Hepatocyte (in vitro differentiated cells): ENCODE data around the gene FAM53B. TPM values are rescaled to one million over a fixed set of nuclear protein-coding genes. Genes with fewer than 3 reads are reported as not detected.

ENCODE experiments used
- DNase-seq: peaks from one replicate; pipeline ENCODE4 v3.0.0-alpha.2; 2016; ENCODE audit warnings: low spot score
- H2AFZ ChIP-seq: fragments of 200-600 bp; sonication (generic); 2 replicates; pipeline ENCODE4 v1.6.0; 2016; ENCODE audit warnings: antibody characterized with exemption, mild to moderate bottlenecking
- H3K27ac ChIP-seq: fragments of 200-600 bp; sonication (generic); 2 replicates; pipeline ENCODE4 v1.5.1; 2016; ENCODE audit warnings: mild to moderate bottlenecking
- H3K27me3 ChIP-seq: fragments of 200-600 bp; sonication (generic); 2 replicates; pipeline ENCODE4 v1.6.1; 2016
- H3K36me3 ChIP-seq: fragments of 200-600 bp; sonication (generic); replicated peaks from 2 replicates; pipeline ENCODE4 v1.5.1; 2016; ENCODE audit warnings: low read depth; ENCODE audit not compliant: insufficient read depth
- H3K4me1 ChIP-seq: fragments of 200-600 bp; sonication (generic); 2 replicates; pipeline ENCODE4 v1.5.1; 2016; ENCODE audit warnings: mild to moderate bottlenecking, moderate library complexity; ENCODE audit not compliant: insufficient read depth
- H3K4me2 ChIP-seq: fragments of 200-600 bp; sonication (generic); 2 replicates; pipeline ENCODE4 v1.6.0; 2016
- H3K4me3 ChIP-seq: fragments of 200-600 bp; sonication (generic); 2 replicates; pipeline ENCODE4 v1.5.1; 2016; ENCODE audit warnings: mild to moderate bottlenecking
- H3K79me2 ChIP-seq: fragments of 200-600 bp; sonication (generic); 2 replicates; pipeline ENCODE4 v1.6.0; 2017; ENCODE audit warnings: mild to moderate bottlenecking
- H3K9me2 ChIP-seq: fragments of 200-600 bp; sonication (generic); replicated peaks from 2 replicates; pipeline ENCODE4 v1.6.0; 2017; ENCODE audit warnings: mild to moderate bottlenecking; ENCODE audit not compliant: insufficient read depth
- H3K9me3 ChIP-seq: fragments of 200-600 bp; sonication (generic); 2 replicates; pipeline ENCODE4 v1.5.1; 2016; ENCODE audit warnings: low read depth, mild to moderate bottlenecking
- H4K20me1 ChIP-seq: fragments of 200-600 bp; sonication (generic); 2 replicates; pipeline ENCODE4 v1.6.0; 2016; ENCODE audit warnings: mild to moderate bottlenecking; ENCODE audit not compliant: insufficient read depth, poor library complexity, severe bottlenecking
- CTCF ChIP-seq: fragments of 200-600 bp; sonication (generic); IDR thresholded peaks from 2 replicates; pipeline ENCODE4 v1.5.1; 2016; ENCODE audit warnings: antibody characterized with exemption, mild to moderate bottlenecking; ENCODE audit not compliant: poor library complexity
- EZH2 ChIP-seq: fragments of 200-600 bp; sonication (generic); IDR thresholded peaks from 2 replicates; pipeline ENCODE4 v1.6.1; 2016; ENCODE audit warnings: antibody characterized with exemption, mild to moderate bottlenecking, borderline replicate concordance
- EZH2phosphoT487 ChIP-seq: fragments of 200-600 bp; sonication (generic); IDR thresholded peaks from one replicate; pipeline ENCODE4 v1.6.1; 2018; ENCODE audit warnings: antibody characterized with exemption, mild to moderate bottlenecking, low read depth, moderate library complexity; ENCODE audit not compliant: unreplicated experiment, severe bottlenecking
- WGBS: methylation state at CpG from one replicate; pipeline ENCODE4 v1.1.6; 2016; ENCODE audit warnings: low lambda C conversion rate; ENCODE audit errors: missing lambda C conversion rate; 5-methylcytosine and 5-hydroxymethylcytosine counted together
- polyA plus RNA-seq: library from polyadenylated mRNA; unstranded; fragments of >200 nt; fragmentation: Nextera tagmentation; extraction: Ambion mirVana; gene quantifications from 2 replicates; pipeline ENCODE4 v1.2.1, GENCODE V29; 2016
- total RNA-seq: library from RNA; depleted of rRNA; stranded (reverse); fragments of >200 nt; gene quantifications from 2 replicates; pipeline ENCODE4 v1.2.3, GENCODE V29; 2014

FAM53B gene
- total and polyA plus RNA-seq, 2 experiments from 2014 or later, result 10.3 to 23.6 TPM

GRCh38 chr10:124650820-124651401 is 93.3 kb downstream of the FAM53B start:
- Histone ChIP-seq H2AFZ (no peak overlapping the region), H3K4me1 (peaks cover 17% of the 10 kb centered on the region), H4K20me1 (no peaks in the 10 kb centered on the region), H3K27me3 (no peaks in the 10 kb centered on the region), H3K27ac (no peak overlapping the region), H3K4me2 (no peak overlapping the region), H3K9me3 (no peaks in the 10 kb centered on the region), H3K9me2 (no peaks in the 10 kb centered on the region), H3K4me3 (no peak overlapping the region), H3K36me3 (no peaks in the 10 kb centered on the region), H3K79me2 (peaks cover 31% of the 10 kb centered on the region)
- DNase-seq, result no peak
- WGBS, result 85% methylated on average over 13 of the region's 13 CpGs
- TF ChIP-seq EZH2 (no peak), CTCF (no peak), EZH2phosphoT487 (no peak)

GRCh38 chr10:124650263-124650662 is 93.9 kb downstream of the FAM53B start:
- Histone ChIP-seq H3K36me3 (no peaks in the 10 kb centered on the region), H2AFZ (no peak overlapping the region), H3K4me1 (peaks cover 21% of the 10 kb centered on the region), H3K4me2 (no peak overlapping the region), H3K27ac (no peak overlapping the region), H3K79me2 (peaks cover 34% of the 10 kb centered on the region), H3K9me2 (no peaks in the 10 kb centered on the region), H3K4me3 (no peak overlapping the region), H3K27me3 (no peaks in the 10 kb centered on the region), H4K20me1 (no peaks in the 10 kb centered on the region), H3K9me3 (no peaks in the 10 kb centered on the region)
- 97% methylated on average over 12 of the region's 12 CpGs for WGBS
- no peak for DNase-seq
- TF ChIP-seq EZH2 (no peak), CTCF (no peak), EZH2phosphoT487 (no peak)

GRCh38 chr10:124649214-124649613 is 95.0 kb downstream of the FAM53B start:
- no peaks in the 10 kb centered on the region for H3K27me3 ChIP-seq
- H3K36me3 ChIP-seq, result no peaks in the 10 kb centered on the region
- H2AFZ ChIP-seq, result no peak overlapping the region
- no peak overlapping the region for H3K4me3 ChIP-seq
- H3K79me2 ChIP-seq, result peaks cover 42% of the 10 kb centered on the region
- H4K20me1 ChIP-seq, result peaks cover under 1% of the 10 kb centered on the region
- H3K4me2 ChIP-seq, result no peak overlapping the region
- peaks cover 21% of the 10 kb centered on the region for H3K4me1 ChIP-seq
- DNase-seq, result no peak
- no peaks in the 10 kb centered on the region for H3K9me2 ChIP-seq
- TF ChIP-seq CTCF, result no peak
- TF ChIP-seq EZH2, result no peak
- 65% methylated on average over 5 of the region's 5 CpGs for WGBS
- H3K9me3 ChIP-seq, result no peaks in the 10 kb centered on the region
- H3K27ac ChIP-seq, result peak overlapping the region; percentile 61

GRCh38 chr10:124648738-124649137 is 95.4 kb downstream of the FAM53B start:
- peaks cover 42% of the 10 kb centered on the region for H3K79me2 ChIP-seq
- peak; percentile 68 for DNase-seq

More at GRCh38 chr10:124648738-124649137, 95.4 kb downstream of the FAM53B start:
- H3K4me3 ChIP-seq, result no peak overlapping the region
- H4K20me1 ChIP-seq, result peaks cover 2% of the 10 kb centered on the region
- no peaks in the 10 kb centered on the region for H3K36me3 ChIP-seq
- no peak for TF ChIP-seq CTCF
- TF ChIP-seq EZH2phosphoT487, result no peak
- no peak for TF ChIP-seq EZH2
- peaks cover 21% of the 10 kb centered on the region for H3K4me1 ChIP-seq
- no peaks in the 10 kb centered on the region for H3K9me3 ChIP-seq
- no peak overlapping the region for H2AFZ ChIP-seq
- WGBS, result 70% methylated on average over 9 of the region's 9 CpGs
- H3K4me2 ChIP-seq, result no peak overlapping the region
- no peaks in the 10 kb centered on the region for H3K27me3 ChIP-seq
- H3K9me2 ChIP-seq, result no peaks in the 10 kb centered on the region
- H3K27ac ChIP-seq, result peak overlapping the region; percentile 61
